Measurements from ENCODE around the gene GSTP1.
A peak's percentile ranks its signal among the peaks of the same experiment; 100 is the strongest.
"Not testable (repeated sequence)": the region's sequence is repeated elsewhere in the genome, so short reads cannot be mapped to it uniquely, and the experiment has no call there.

The GSTP1 gene

GRCh38 chr11:67577951-67578350 is 5.7 kb upstream of the GSTP1 start:
- CTCF ChIA-PET, result interaction anchor here (1.3 kb wide), 1 partner anchor 52 kb away, joined by 4 read pairs; the partner anchor contains the start of gene NUDT8
- Mint-ChIP-seq H3K27me3 (peaks cover 77% of the 10 kb centered on the region), H3K36me3 (no peaks in the 10 kb centered on the region), H3K9me3 (no peaks in the 10 kb centered on the region), H3K4me1 (peaks cover 25% of the 10 kb centered on the region), H3K4me3 (no peak overlapping the region), H3K27ac (no peak overlapping the region)
- no peak for DNase-seq

GRCh38 chr11:67581469-67581868 is 2.1 kb upstream of the GSTP1 start:
- Mint-ChIP-seq H3K27me3 (peaks cover 59% of the 10 kb centered on the region), H3K4me1 (peaks cover 46% of the 10 kb centered on the region), H3K4me3 (peak overlapping the region; percentile 21), H3K27ac (no peak overlapping the region), H3K36me3 (peaks cover 10% of the 10 kb centered on the region), H3K9me3 (no peaks in the 10 kb centered on the region)
- DNase-seq, result no peak
- CTCF ChIA-PET, result no interaction called here

DNA sequence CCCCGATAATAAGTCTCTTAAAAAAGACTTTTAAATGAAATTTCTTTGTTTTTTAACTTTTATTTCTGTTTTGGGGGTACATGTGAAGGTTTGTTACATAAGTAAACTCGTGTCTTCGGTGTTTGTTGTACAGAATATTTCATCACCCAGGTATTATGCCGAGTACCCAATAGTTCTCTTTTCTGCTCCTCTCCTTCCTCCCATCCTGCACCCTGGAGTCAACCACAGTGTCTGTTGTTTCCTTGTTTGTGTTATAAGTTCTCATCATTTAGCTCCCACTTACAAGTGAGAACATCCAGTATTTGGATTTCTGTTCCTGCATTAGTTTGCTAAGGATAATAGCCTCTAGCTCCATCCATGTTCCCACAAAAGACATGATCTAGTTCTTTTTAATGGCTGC is 1.6 kb upstream of the GSTP1 start:
- peaks cover 54% of the 10 kb centered on the region for H3K27me3 Mint-ChIP-seq
- DNase-seq, result no peak
- H3K9me3 Mint-ChIP-seq, result no peaks in the 10 kb centered on the region
- CTCF ChIA-PET, result interaction anchor here (1.0 to 2.2 kb wide), 4 partner anchors 10 to 236 kb away, joined by 3 to 7 read pairs (median 4); no protein-coding TSS in a partner anchor
- H3K36me3 Mint-ChIP-seq, result peaks cover 16% of the 10 kb centered on the region
- peaks cover 51% of the 10 kb centered on the region for H3K4me1 Mint-ChIP-seq
- H3K27ac Mint-ChIP-seq, result no peak overlapping the region
- peak overlapping the region; percentile 95 for H3K4me3 Mint-ChIP-seq

DNA sequence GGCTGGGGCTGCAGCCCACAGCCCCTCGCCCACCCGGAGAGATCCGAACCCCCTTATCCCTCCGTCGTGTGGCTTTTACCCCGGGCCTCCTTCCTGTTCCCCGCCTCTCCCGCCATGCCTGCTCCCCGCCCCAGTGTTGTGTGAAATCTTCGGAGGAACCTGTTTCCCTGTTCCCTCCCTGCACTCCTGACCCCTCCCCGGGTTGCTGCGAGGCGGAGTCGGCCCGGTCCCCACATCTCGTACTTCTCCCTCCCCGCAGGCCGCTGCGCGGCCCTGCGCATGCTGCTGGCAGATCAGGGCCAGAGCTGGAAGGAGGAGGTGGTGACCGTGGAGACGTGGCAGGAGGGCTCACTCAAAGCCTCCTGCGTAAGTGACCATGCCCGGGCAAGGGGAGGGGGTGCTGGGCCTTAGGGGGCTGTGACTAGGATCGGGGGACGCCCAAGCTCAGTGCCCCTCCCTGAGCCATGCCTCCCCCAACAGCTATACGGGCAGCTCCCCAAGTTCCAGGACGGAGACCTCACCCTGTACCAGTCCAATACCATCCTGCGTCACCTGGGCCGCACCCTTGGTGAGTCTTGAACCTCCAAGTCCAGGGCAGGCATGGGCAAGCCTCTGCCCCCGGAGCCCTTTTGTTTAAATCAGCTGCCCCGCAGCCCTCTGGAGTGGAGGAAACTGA is 731 bp downstream of the GSTP1 start:
- H3K36me3 Mint-ChIP-seq, result peaks cover 17% of the 10 kb centered on the region
- peaks cover 33% of the 10 kb centered on the region for H3K27me3 Mint-ChIP-seq
- peak; percentile 62 for DNase-seq
- H3K4me1 Mint-ChIP-seq, result peaks cover 47% of the 10 kb centered on the region
- no peaks in the 10 kb centered on the region for H3K9me3 Mint-ChIP-seq
- H3K27ac Mint-ChIP-seq, result peak overlapping the region; percentile 67
- peak overlapping the region; percentile 74 for H3K4me3 Mint-ChIP-seq
- CTCF ChIA-PET, result interaction anchor here (1.3 to 3.2 kb wide), 4 partner anchors 8 to 30 kb away, joined by 3 to 10 read pairs (median 6); no protein-coding TSS in a partner anchor

DNA sequence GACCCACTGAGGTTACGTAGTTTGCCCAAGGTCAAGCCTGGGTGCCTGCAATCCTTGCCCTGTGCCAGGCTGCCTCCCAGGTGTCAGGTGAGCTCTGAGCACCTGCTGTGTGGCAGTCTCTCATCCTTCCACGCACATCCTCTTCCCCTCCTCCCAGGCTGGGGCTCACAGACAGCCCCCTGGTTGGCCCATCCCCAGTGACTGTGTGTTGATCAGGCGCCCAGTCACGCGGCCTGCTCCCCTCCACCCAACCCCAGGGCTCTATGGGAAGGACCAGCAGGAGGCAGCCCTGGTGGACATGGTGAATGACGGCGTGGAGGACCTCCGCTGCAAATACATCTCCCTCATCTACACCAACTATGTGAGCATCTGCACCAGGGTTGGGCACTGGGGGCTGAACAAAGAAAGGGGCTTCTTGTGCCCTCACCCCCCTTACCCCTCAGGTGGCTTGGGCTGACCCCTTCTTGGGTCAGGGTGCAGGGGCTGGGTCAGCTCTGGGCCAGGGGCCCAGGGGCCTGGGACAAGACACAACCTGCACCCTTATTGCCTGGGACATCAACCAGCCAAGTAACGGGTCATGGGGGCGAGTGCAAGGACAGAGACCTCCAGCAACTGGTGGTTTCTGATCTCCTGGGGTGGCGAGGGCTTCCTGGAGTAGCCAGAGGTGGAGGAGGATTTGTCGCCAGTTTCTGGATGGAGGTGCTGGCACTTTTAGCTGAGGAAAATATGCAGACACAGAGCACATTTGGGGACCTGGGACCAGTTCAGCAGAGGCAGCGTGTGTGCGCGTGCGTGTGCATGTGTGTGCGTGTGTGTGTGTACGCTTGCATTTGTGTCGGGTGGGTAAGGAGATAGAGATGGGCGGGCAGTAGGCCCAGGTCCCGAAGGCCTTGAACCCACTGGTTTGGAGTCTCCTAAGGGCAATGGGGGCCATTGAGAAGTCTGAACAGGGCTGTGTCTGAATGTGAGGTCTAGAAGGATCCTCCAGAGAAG is 1.6 kb downstream of the GSTP1 start:
- peaks cover 40% of the 10 kb centered on the region for H3K4me1 Mint-ChIP-seq

GRCh38 chr11:67585911-67586310 is 2.3 kb downstream of the GSTP1 start:
- no peak overlapping the region for H3K4me3 Mint-ChIP-seq
- no peaks in the 10 kb centered on the region for H3K9me3 Mint-ChIP-seq
- H3K27me3 Mint-ChIP-seq, result peaks cover 17% of the 10 kb centered on the region
- peaks cover 37% of the 10 kb centered on the region for H3K4me1 Mint-ChIP-seq
- H3K27ac Mint-ChIP-seq, result peak overlapping the region; percentile 82
- peaks cover 17% of the 10 kb centered on the region for H3K36me3 Mint-ChIP-seq
- DNase-seq, result no peak
- CTCF ChIA-PET, result interaction anchor here (3.2 kb wide), 1 partner anchor 29 kb away, joined by 10 read pairs; no protein-coding TSS in a partner anchor

More for the DNA sequence above, 1.6 kb downstream of the GSTP1 start:
- Mint-ChIP-seq H3K36me3 (peaks cover 17% of the 10 kb centered on the region), H3K4me3 (peak overlapping the region; percentile 74), H3K9me3 (no peaks in the 10 kb centered on the region), H3K27me3 (peaks cover 24% of the 10 kb centered on the region), H3K27ac (peak overlapping the region; percentile 82)
- CTCF ChIA-PET, result interaction anchor here (1.3 to 3.2 kb wide), 2 partner anchors 13 to 29 kb away, joined by 3 to 10 read pairs; no protein-coding TSS in a partner anchor
- DNase-seq, result no peak

GRCh38 chr11:67586568-67587250 is 3.1 kb downstream of the GSTP1 start:
- Mint-ChIP-seq H3K27me3 (peaks cover 9% of the 10 kb centered on the region), H3K27ac (peak overlapping the region; percentile 52), H3K4me1 (peaks cover 37% of the 10 kb centered on the region), H3K4me3 (no peak overlapping the region), H3K36me3 (peaks cover 17% of the 10 kb centered on the region), H3K9me3 (no peaks in the 10 kb centered on the region)
- no peak for DNase-seq
- CTCF ChIA-PET, result interaction anchor here (0.8 kb wide), 1 partner anchor 10 kb away, joined by 3 read pairs; no protein-coding TSS in a partner anchor

GRCh38 chr11:67588136-67588503 is 4.5 kb downstream of the GSTP1 start:
- no peaks in the 10 kb centered on the region for H3K9me3 Mint-ChIP-seq

DNA sequence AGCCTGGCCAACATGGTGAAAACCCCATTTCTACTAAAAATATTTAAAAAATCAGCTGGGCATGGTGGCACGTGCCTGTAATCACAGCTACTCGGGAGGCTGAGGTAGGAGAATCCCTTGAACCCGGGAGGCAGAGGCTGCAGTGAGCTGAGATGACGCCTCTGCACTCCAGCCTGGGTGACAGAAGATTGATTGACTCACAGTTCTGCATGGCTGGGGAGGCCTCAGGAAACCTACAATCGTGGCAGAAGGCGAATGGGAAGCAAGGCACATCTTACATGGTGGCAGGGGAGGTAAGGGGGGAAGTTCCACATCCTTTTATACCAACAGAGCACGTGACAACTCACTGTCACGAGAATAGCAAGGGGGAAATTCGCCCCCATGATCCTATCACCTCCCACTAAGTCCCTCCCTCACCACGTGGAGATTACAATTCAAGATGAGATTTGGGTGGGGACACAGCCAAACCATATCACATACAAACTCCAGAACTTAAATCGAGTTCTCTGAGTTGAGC is 5.3 kb downstream of the GSTP1 start:
- H3K27ac Mint-ChIP-seq, H3K27me3 Mint-ChIP-seq, CTCF ChIA-PET, DNase-seq, H3K9me3 Mint-ChIP-seq, H3K4me3 Mint-ChIP-seq: not testable (repeated sequence)
- Mint-ChIP-seq H3K36me3 (peaks cover 16% of the 10 kb centered on the region), H3K4me1 (peaks cover 22% of the 10 kb centered on the region)

More at GRCh38 chr11:67588136-67588503, 4.5 kb downstream of the GSTP1 start:
- peaks cover 17% of the 10 kb centered on the region for H3K36me3 Mint-ChIP-seq
- no peak overlapping the region for H3K4me3 Mint-ChIP-seq
- H3K27me3 Mint-ChIP-seq, result peaks cover 4% of the 10 kb centered on the region
- peaks cover 25% of the 10 kb centered on the region for H3K4me1 Mint-ChIP-seq
- DNase-seq, result no peak
- no peak overlapping the region for H3K27ac Mint-ChIP-seq
- CTCF ChIA-PET, result no interaction called here

- CTCF ChIA-PET, result interaction anchor here (1.7 kb wide), 1 partner anchor 10 kb away, joined by 7 read pairs; the partner anchor contains the start of gene GSTP1
- Mint-ChIP-seq H3K27ac (no peak overlapping the region), H3K36me3 (no peaks in the 10 kb centered on the region), H3K4me1 (no peaks in the 10 kb centered on the region), H3K27me3 (peaks cover 8% of the 10 kb centered on the region), H3K9me3 (no peaks in the 10 kb centered on the region), H3K4me3 (no peak overlapping the region)
- no peak for DNase-seq
Observed at GRCh38 chr11:67592880-67593564, 9.4 kb downstream of the GSTP1 start.

GRCh38 chr11:67593565-67593905 is 9.9 kb downstream of the GSTP1 start:
- CTCF ChIA-PET, result no interaction called here
- no peak overlapping the region for H3K27ac Mint-ChIP-seq
- H3K9me3 Mint-ChIP-seq, result no peaks in the 10 kb centered on the region
- H3K36me3 Mint-ChIP-seq, result no peaks in the 10 kb centered on the region
- H3K4me1 Mint-ChIP-seq, result no peaks in the 10 kb centered on the region
- no peak for DNase-seq
- H3K4me3 Mint-ChIP-seq, result no peak overlapping the region
- H3K27me3 Mint-ChIP-seq, result peaks cover 13% of the 10 kb centered on the region

- no peaks in the 10 kb centered on the region for H3K9me3 Mint-ChIP-seq
- no peak overlapping the region for H3K4me3 Mint-ChIP-seq
- H3K4me1 Mint-ChIP-seq, result no peaks in the 10 kb centered on the region
- no peak for DNase-seq
- CTCF ChIA-PET, result no interaction called here
- no peak overlapping the region for H3K27ac Mint-ChIP-seq
- H3K36me3 Mint-ChIP-seq, result no peaks in the 10 kb centered on the region
- peaks cover 21% of the 10 kb centered on the region for H3K27me3 Mint-ChIP-seq
Observed at GRCh38 chr11:67594480-67594879, 10.9 kb downstream of the GSTP1 start.

- CTCF ChIA-PET, result interaction anchor here (0.9 kb wide), 1 partner anchor 10 kb away, joined by 3 read pairs; no protein-coding TSS in a partner anchor
Observed at GRCh38 chr11:67596753-67597300, 13.2 kb downstream of the GSTP1 start.

More at GRCh38 chr11:67596753-67597300, 13.2 kb downstream of the GSTP1 start:
- Mint-ChIP-seq H3K27me3 (peaks cover 40% of the 10 kb centered on the region), H3K36me3 (no peaks in the 10 kb centered on the region), H3K27ac (no peak overlapping the region), H3K4me3 (no peak overlapping the region), H3K4me1 (no peaks in the 10 kb centered on the region), H3K9me3 (no peaks in the 10 kb centered on the region)
- no peak for DNase-seq

All from activated naive CD4-positive, alpha-beta T cell treated with anti-CD3 and anti-CD28 coated beads, Interleukin-2, amount 10 ng/mL, durations not matched to agents 7 days and 5 days (primary cell).